Measurements from ENCODE around the gene PKIG.
A peak's percentile ranks its signal among the peaks of the same experiment; 100 is the strongest.
"Not testable (repeated sequence)": the region's sequence is repeated elsewhere in the genome, so short reads cannot be mapped to it uniquely, and the experiment has no call there.

Gene PKIG

GRCh38 chr20:44642203-44643153, 60.1 kb downstream of the PKIG start:
- no peak for DNase-seq (ENCODE audit: low spot score)

- DNase-seq (ENCODE audit: low spot score) = no peak
These were observed 60.8 kb downstream of the PKIG start for GRCh38 chr20:44643154-44643519.

- DNase-seq (ENCODE audit: low spot score) = no peak
These were observed 61.3 kb downstream of the PKIG start for GRCh38 chr20:44643596-44644229.

- no peak for DNase-seq (ENCODE audit: low spot score)
These were observed 61.8 kb downstream of the PKIG start for GRCh38 chr20:44644230-44644617.

- no peak for DNase-seq (ENCODE audit: low spot score)
These were observed 62.3 kb downstream of the PKIG start for GRCh38 chr20:44644667-44645131.

GRCh38 chr20:44646023-44646640, 63.8 kb downstream of the PKIG start:
- no peak for DNase-seq (ENCODE audit: low spot score)

- peak; percentile 63 for DNase-seq (ENCODE audit: low spot score)
These were observed 64.4 kb downstream of the PKIG start for GRCh38 chr20:44646641-44647274.

GRCh38 chr20:44648068-44648467, 65.7 kb downstream of the PKIG start:
- no peak for DNase-seq (ENCODE audit: low spot score)

GRCh38 chr20:44648579-44648978, 66.2 kb downstream of the PKIG start:
- DNase-seq (ENCODE audit: low spot score) = no peak

GRCh38 chr20:44649126-44649525, 66.7 kb downstream of the PKIG start:
- no peak for DNase-seq (ENCODE audit: low spot score)

- no peak for DNase-seq (ENCODE audit: low spot score)
These were observed 67.6 kb downstream of the PKIG start for GRCh38 chr20:44649976-44650375.

- DNase-seq (ENCODE audit: low spot score) = no peak
These were observed 68.5 kb downstream of the PKIG start for GRCh38 chr20:44650771-44651433.

- no peak for DNase-seq (ENCODE audit: low spot score)
These were observed 69.0 kb downstream of the PKIG start for GRCh38 chr20:44651434-44651683.

GRCh38 chr20:44651684-44652423, 69.5 kb downstream of the PKIG start, which contains the start of gene ADA:
Gene ADA, minus strand, starts transcription at chr20:44651699. Its CDS starts 92 bp downstream, at chr20:44651607.
- peak; percentile 67 for DNase-seq (ENCODE audit: low spot score)

- DNase-seq (ENCODE audit: low spot score) = no peak
These were observed 71.2 kb downstream of the PKIG start for GRCh38 chr20:44653546-44653945.

- not testable (repeated sequence) for DNase-seq (ENCODE audit: low spot score)
These were observed 71.8 kb downstream of the PKIG start for GRCh38 chr20:44654210-44654609.

GRCh38 chr20:44656448-44656847, 74.1 kb downstream of the PKIG start:
- no peak for DNase-seq (ENCODE audit: low spot score)

GRCh38 chr20:44657875-44658274, 75.5 kb downstream of the PKIG start:
- DNase-seq (ENCODE audit: low spot score) = no peak

GRCh38 chr20:44658810-44659209, 76.4 kb downstream of the PKIG start:
- no peak for DNase-seq (ENCODE audit: low spot score)

- no peak for DNase-seq (ENCODE audit: low spot score)
These were observed 77.6 kb downstream of the PKIG start for GRCh38 chr20:44659931-44660330.

GRCh38 chr20:44660581-44660980, 78.2 kb downstream of the PKIG start:
- DNase-seq (ENCODE audit: low spot score) = no peak

All from RKO (cell line).